Activated naive CD8-positive, alpha-beta T cell treated with anti-CD3 and anti-CD28 coated beads, Interleukin-2, amount 50 U/mL, for 16 hours (primary cell): ENCODE data around the gene KIF5A.
"Not testable (repeated sequence)": the region's sequence is repeated elsewhere in the genome, so short reads cannot be mapped to it uniquely, and the experiment has no call there.

Experiments
- DNase-seq: peaks from one replicate; pipeline ENCODE4 v3.0.0-alpha.2; 2020; ENCODE audit warnings: low read depth, low spot score

The KIF5A gene

GRCh38 chr12:57554897-57555296 lies 5.1 kb downstream of the KIF5A start:
- DNase-seq: no peak

DNA sequence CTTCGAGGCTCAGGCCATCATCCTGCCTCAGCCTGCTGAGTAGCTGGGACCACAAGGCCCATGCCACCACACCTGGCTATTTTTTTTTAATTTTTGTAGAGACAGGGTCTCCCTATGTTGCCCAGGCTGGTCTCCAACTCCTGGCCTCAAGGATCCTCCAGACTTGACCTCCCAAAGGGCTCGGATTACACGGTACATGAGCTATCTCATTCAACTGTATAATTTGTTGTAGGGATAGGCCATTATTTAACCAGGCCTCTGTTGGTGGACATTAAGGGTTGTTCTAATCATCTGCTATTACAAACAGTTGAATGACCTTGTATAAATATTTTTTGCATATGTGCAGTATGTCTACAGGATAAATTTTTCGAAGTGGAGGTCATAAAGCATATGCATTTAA lies 9.0 kb downstream of the KIF5A start:
- no peak for DNase-seq

GRCh38 chr12:57560516-57560915 lies 10.7 kb downstream of the KIF5A start:
- DNase-seq: no peak

- DNase-seq: not testable (repeated sequence)
Measured at GRCh38 chr12:57561117-57561516, 11.3 kb downstream of the KIF5A start.

DNA sequence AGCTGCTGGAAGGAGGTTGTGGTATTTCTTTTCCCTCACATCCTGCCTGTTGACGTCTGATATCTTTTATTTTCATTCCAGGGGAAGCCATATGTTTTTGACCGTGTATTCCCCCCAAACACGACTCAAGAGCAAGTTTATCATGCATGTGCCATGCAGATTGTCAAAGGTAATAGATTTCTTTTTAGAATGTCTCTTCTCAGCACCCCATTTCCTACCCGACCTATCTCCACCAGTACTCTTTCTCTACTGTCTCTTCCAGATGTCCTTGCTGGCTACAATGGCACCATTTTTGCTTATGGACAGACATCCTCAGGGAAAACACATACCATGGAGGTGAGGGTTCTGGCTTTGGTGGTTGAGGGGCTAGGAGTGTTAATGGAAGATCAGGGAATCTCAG lies 13.5 kb downstream of the KIF5A start:
- DNase-seq: no peak

DNA sequence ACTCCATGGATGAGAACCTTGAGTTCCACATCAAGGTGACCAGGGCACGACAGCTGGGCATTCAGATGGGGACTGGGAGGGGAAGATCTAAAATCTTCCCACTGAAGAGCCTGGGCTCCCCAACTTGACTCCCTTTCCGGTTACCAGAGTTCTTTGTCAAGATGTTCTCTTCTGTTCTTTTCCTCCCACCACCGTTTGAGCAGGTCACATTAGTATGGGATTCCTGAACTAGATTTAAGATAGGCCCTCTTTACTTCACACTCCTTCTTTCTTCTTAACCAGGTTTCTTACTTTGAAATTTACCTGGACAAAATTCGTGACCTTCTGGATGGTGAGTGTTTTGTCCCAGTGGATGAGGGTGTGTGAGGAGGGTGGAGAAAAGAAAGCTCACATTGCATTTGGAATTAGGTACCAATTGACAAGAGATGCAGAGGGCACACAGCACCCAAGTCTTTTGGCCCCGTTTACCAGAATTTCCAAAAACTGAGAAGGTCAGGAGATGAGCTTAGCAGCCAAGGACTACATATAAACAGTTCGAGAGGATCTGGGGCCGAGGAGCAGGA lies 14.4 kb downstream of the KIF5A start:
- DNase-seq: no peak

DNA sequence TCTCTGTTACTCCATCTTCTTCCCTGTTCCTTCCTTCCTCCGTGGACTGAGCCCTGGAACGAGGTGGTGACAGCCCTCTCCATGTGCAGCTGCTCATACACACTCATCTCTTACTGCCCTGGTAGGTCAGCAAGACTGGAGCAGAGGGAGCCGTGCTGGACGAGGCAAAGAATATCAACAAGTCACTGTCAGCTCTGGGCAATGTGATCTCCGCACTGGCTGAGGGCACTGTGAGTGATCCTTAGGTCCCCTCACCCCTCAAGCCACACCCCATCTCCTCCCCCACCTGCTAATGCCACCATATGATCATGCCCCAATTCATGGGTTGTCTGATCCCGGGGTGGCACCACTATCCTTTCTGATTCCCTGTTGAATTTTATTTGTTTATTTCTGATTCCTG lies 19.0 kb downstream of the KIF5A start:
- no peak for DNase-seq

GRCh38 chr12:57569858-57570257 lies 20.0 kb downstream of the KIF5A start:
- no peak for DNase-seq

DNA sequence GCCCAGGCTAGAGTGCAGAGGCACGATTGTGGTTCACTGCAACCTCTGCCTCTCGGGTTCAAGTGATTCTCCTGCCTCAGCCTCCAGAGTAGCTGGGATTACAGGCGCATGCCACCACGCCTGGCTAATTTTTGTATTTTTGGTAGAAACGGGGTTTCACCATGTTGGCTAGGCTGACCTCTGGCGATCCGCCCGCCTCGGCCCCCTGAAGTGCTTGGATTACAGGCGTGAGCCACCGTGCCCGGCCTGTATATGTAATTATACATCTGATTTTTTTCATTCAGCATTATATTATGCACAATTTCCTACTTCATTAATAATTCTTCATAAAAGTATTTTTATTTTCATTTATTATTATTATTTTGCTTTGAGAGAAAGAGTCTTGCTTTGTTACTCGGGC lies 20.6 kb downstream of the KIF5A start:
- not testable (repeated sequence) for DNase-seq

GRCh38 chr12:57571926-57572762 lies 22.3 kb downstream of the KIF5A start:
- no peak for DNase-seq

DNA sequence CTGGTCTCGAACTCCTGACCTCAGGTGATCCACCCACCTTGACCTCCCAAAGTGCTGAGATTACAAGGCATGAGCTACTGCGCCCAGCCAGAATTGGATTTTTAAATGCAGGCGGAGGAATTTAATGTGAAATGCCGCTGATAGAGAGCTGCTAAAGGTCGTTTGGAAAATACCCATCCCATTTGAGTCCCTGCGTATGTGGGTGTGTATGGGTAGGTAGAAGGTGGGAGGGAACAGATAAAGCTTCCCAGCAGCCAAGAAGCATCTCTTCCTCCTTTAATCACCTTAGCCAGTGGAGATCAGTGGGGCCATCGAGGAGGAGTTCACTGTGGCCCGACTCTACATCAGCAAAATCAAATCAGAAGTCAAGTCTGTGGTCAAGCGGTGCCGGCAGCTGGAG lies 25.0 kb downstream of the KIF5A start:
- DNase-seq: no peak

DNA sequence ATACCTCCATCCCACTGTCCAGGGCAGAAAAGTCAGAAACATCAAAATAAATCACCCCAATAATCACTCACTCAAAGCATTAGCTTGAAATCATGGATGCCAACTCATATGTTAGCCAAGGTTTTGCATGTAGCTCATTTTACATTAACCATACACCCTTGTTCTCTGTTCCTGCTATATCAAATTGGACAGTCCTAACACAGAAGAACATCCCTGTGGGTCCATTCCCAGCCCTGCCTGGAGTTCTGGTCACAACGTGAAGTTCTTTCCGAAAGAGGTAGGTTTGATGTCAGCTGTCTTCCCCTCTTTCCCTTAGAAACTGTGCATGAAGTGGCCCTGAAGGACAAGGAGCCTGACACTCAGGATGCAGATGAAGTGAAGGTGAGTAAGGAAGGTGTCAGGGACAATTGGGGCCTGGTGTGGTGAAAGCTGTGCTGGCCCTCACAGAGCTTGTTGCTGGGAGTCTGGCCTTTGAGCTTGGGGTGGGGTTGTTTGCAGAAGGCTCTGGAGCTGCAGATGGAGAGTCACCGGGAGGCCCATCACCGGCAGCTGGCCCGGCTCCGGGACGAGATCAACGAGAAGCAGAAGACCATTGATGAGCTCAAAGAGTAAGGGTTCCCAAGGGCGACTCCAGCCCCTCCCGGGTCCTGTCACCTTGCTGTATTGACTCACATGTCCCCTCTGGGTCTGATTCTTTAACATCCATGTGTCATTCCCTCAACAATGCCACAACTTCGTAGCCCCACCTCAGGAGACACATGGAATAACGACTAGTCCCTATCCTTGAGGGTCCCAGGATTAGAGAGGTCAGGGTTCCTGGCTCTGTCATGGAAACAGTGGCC lies 26.1 kb downstream of the KIF5A start:
- no peak for DNase-seq

GRCh38 chr12:57576613-57577160 lies 26.8 kb downstream of the KIF5A start:
- no peak for DNase-seq

GRCh38 chr12:57577981-57578758 lies 28.3 kb downstream of the KIF5A start:
- no peak for DNase-seq

DNA sequence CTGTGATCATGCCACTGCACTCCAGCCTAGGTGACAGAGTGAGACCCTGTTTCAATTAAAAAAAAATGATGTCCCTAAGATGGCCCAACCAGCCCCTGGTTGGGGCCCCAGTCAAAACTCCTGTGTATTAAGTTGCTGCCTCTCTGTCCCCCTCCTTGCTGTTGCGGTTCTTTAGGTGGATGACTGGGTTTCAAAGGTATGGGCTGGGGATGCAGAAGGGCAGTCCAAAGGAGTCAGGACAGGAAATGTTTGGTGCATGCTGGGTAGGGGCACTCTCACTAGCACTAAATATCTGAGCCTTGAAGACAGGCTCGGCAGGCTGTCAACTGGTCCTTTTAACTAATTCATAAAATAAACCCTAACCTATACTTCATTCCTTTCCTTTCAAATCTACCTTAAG lies 29.2 kb downstream of the KIF5A start:
- no peak for DNase-seq

DNA sequence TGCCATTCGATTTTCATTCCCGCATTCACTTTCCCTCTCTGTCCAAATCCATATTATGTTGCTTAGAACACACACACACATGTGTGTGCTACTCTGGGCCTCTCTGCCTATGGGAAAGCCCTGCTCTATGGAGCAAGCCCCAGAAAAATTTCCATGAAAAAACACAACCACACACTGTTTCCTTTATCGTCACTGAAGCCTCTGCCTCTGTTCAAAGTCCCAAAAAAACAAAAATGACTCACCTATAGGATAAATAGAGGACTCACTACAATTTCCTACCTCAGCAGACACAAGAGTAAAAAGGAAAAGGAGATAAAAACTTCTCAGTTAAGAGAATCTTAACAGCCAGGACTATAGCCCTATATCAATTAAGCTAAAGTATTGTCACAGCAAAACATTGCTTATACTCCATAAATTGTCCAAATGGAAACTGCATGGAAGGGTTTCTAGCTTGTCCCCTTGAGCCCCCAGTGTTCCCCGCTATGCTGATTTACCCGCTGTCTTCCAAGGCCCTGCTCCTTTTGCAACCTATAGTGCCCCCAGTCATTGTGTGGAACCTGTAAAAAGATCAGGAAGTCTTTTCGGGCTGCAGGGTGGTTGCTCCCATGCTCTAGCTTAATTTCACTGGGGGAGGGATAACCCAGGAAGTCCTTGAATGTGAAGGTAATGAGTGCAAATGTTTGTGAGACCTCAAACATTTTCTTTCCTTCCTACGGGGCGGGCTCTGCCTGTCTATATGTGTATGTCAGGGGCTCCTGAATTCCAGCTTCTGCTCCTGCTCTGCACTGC lies 30.0 kb downstream of the KIF5A start:
- no peak for DNase-seq

DNA sequence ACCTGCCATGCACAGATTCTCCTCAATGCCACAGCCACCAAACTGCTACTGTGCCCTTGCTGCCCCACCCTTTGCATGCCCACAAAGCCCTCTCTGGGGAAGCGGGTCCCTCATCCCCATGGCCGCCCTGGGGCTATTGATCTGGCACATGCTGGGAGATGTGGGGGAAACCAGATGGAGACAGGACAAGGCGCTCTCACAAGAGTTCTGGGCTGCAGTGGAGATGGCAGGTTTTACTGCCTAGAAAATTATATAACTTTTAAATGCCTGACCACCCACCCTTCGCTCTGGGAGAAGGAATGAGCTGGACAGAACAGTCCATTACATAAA lies 30.6 kb downstream of the KIF5A start:
- no peak for DNase-seq

GRCh38 chr12:57581802-57582201 lies 32.0 kb downstream of the KIF5A start:
- no peak for DNase-seq

DNA sequence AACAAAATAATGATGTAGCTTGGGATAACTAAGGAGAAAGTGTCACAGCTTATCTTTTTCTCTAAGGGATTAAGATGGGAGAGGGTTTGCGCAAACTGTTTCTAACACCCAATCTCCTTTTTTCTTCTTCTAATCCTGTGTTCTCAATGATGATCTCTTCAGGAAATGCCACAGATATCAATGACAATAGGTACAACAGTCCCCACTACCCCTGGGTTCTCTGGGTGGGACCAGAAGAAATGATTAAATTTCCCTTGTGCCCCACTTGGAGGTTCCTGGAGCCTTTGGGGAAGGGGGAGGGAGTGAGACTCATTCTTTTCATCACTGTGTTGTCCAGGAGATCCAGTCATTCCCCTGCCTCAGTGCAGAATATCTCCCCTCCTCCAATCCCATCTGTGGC lies 32.6 kb downstream of the KIF5A start:
- no peak for DNase-seq

DNA sequence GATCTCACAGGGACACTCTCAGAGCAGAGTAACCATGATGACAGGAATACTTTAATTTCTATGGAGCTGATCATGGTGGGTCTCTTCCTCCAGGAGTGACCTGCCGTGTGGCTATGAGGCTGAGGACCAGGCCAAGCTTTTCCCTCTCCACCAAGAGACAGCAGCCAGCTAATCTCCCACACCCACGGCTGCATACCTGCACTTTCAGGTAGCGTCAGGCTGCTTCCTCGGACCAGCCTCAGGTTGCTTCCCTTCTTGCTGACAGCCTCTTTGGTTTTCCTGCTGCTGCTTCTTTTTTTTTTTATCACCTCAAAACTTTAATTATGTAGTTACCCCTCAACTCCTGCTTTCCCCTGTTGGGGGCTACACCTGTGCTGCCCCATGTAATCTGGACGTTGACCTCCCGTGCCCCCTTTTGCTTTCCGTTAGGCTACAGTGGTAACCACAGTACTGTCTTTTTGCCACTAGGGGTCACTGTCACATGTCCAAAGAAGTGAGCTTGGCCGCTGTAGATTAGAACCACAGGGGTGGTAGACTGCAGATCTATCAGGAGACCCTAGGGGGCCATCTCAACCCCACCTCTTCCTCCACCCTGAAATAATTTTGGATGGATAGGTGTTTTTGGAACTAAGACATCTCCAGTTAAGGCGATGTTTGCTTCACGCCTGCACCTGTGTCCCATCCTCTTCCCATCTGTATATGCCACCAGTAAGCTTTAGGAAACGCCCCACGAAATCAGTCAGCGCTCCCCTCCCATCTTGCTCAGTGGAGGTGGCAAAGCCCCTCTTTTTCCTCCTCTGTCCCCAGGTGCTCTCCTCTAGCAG lies 33.4 kb downstream of the KIF5A start:
- peak; percentile 55 for DNase-seq
